Testis (tissue), 3 donors: ENCODE data around the gene PVALEF. TPM values are rescaled to one million over a fixed set of nuclear protein-coding genes. Genes with fewer than 3 reads are reported as not detected.

ENCODE experiments used
- DNase-seq: peaks from one replicate; pipeline ENCODE4 v3.0.0-alpha.2; 2019
- H3K27ac ChIP-seq, 2 donors: fragments of 200-600 bp; sonication (generic); one replicate each; pipeline ENCODE4 v1.5.1; 2019
- H3K27me3 ChIP-seq: fragments of 200-600 bp; sonication (generic); one replicate; pipeline ENCODE4 v1.5.1; 2019
- H3K36me3 ChIP-seq: fragments of 200-600 bp; sonication (generic); one replicate; pipeline ENCODE4 v1.5.1; 2017; ENCODE audit warnings: low read depth; ENCODE audit errors: missing control alignments
- H3K4me1 ChIP-seq: fragments of 200-600 bp; sonication (generic); one replicate; pipeline ENCODE4 v1.5.1; 2019
- H3K4me3 ChIP-seq, 2 donors: fragments of 200-600 bp; sonication (generic); one replicate each; pipeline ENCODE4 v1.5.1; 2017 to 2019
- H3K9me3 ChIP-seq: fragments of 200-600 bp; sonication (generic); one replicate; pipeline ENCODE4 v1.5.1; 2017
- POLR2A ChIP-seq: fragments of 450-650 bp; IDR thresholded peaks from one replicate; pipeline ENCODE4 v1.6.1; 2017; ENCODE audit warnings: antibody characterized with exemption, mild to moderate bottlenecking, moderate library complexity
- WGBS, 2 donors: methylation state at CpG; one replicate each; pipeline ENCODE4 v1.1.5; 2018; 5-methylcytosine and 5-hydroxymethylcytosine counted together
- intact Hi-C: fragments of 100-400 bp; cut with DNase I; formaldehyde crosslinking; loops from one replicate; pipeline ENCODE4 v1.15.1; 2023; ENCODE audit warnings: low total_unique reads
- polyA plus RNA-seq: library from polyadenylated mRNA; stranded (reverse); fragments of 350-450 nt; fragmentation: Illumina TruSeq; extraction: RNeasy Lipid Tissue Mini Kit (QIAGEN cat#74804); gene quantifications from one replicate; pipeline ENCODE4 v1.2.3, GENCODE V29; 2014; ENCODE audit warnings: low read depth, low replicate concordance; ENCODE audit not compliant: insufficient read depth
- total RNA-seq, 2 donors: library from RNA; depleted of rRNA; stranded (reverse); fragments of >200 nt; gene quantifications; one replicate each; pipeline ENCODE4 v1.2.3, GENCODE V29; 2016
- TF ChIP-seq, protein P1 (sequence below), 3 experiments: fragments of 450-650 bp in 2 of 3; fragments of 200-600 bp in 1 of 3; sonication (generic) in 1 of 3; IDR thresholded peaks; one replicate each; pipeline ENCODE4 v1.5.1; 2016 to 2019; ENCODE audit warnings: antibody characterized with exemption in 3 of 3, mild to moderate bottlenecking in 2 of 3, moderate library complexity in 1 of 3

PVALEF gene
- total and polyA plus RNA-seq, 3 donors from 2014 or later, result not detected

DNA sequence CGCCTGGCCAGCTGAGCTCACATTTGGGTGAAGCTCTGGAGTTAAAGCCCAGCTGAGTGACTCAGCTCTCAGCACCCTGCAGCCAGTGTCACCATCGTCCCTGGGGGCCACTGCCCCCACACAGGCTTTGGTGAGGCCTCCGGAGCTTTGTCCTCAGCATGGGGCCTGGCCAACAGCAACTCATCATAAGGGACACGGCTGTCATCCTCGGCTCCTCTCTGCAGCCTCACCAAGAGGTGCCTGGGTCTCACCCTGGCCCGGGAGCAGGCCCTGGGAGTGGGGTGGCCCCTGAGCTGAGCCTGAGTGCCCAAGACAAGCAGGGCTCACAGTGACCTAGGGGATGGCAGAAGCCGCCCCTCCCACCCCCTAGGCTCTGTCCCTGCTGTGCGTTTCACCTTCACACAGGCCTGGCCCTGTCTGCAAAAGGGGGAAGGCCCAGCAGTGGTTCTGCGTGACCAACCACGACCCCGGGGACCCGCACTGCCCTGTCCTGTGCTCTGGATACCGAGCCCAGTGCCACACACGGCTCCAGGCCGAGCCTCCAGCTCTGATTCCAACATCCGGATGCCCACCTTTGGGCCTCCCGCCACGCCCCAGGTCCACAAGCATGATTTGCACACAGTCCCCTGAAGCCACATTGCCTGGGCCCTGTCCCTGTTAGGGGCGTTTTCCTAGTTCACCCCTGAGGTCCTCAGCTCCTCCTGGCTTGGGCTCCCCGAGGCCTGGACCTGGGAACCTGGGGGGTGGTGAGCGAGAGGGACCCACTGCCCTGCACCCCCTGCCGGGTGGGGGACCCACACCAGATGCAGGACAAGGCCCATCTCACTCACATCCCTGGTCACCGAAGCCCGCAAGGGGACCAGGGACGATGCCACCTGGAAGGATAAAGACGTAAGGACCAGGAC, 22.5 kb downstream of the PVALEF start:
- no peak for TF ChIP-seq POLR2A
- TF ChIP-seq, protein P1, sequence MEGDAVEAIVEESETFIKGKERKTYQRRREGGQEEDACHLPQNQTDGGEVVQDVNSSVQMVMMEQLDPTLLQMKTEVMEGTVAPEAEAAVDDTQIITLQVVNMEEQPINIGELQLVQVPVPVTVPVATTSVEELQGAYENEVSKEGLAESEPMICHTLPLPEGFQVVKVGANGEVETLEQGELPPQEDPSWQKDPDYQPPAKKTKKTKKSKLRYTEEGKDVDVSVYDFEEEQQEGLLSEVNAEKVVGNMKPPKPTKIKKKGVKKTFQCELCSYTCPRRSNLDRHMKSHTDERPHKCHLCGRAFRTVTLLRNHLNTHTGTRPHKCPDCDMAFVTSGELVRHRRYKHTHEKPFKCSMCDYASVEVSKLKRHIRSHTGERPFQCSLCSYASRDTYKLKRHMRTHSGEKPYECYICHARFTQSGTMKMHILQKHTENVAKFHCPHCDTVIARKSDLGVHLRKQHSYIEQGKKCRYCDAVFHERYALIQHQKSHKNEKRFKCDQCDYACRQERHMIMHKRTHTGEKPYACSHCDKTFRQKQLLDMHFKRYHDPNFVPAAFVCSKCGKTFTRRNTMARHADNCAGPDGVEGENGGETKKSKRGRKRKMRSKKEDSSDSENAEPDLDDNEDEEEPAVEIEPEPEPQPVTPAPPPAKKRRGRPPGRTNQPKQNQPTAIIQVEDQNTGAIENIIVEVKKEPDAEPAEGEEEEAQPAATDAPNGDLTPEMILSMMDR (IDR thresholded peaks at IDR 0.05), result no peak
- Histone ChIP-seq H3K4me1 (no peaks in the 10 kb centered on the region), H3K9me3 (no peaks in the 10 kb centered on the region), H3K36me3 (no peaks in the 10 kb centered on the region), H3K27ac (no peak overlapping the region), H3K4me3 (no peak overlapping the region), H3K27me3 (no peaks in the 10 kb centered on the region)
- intact Hi-C loops, result no loop called here
- WGBS, 2 donors, result 91 to 93% methylated on average over 8 to 26 of the region's 26 CpGs
- no peak for DNase-seq

DNA sequence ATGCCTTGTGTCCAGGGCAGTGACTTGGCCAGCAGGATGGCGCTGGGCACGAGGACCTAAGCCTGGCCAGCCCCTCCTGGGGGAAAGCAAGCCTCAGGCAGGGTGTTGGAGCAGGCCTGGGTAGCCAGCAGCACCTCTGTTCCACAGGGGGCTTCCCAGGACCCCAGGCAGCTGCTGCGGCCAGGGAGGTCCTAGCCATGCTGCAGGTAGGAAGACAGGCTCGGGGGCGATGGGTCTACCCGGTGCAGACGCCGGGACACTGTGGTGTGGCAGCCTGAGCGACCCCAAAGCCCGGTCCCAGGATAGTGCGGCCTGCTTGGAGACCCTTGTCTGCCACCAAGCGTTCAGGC, 23.2 kb downstream of the PVALEF start:
- 94% methylated on average over 12 of the region's 12 CpGs; no CpG with 5 or more reads in 1 of the 2 donors for WGBS, 2 donors
- DNase-seq, result no peak

DNA sequence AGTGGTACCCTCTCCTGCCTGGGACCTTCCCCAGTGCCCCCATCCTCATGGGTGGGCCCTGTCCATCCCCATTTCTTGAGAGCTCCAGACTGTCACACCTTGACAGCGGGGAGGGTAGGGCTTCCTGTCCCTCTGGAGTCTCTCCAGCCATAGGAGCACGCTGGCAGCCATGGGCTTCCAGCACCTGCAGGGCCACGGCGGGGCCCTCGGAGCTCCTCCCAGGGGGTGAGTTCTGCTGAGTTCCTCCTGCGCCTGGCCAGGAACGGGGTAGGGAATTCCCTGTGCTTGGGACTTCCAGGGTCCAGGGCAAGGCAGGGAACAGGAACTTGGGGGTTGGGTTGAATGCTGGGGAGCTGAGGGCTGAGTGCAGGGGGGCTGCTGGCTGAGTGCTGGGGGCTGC, 23.7 kb downstream of the PVALEF start:
- Histone ChIP-seq H3K9me3 (no peaks in the 10 kb centered on the region), H3K36me3 (no peaks in the 10 kb centered on the region), H3K4me3 (no peak overlapping the region), H3K27ac (no peak overlapping the region), H3K27me3 (no peaks in the 10 kb centered on the region), H3K4me1 (no peaks in the 10 kb centered on the region)
- no peak for DNase-seq
- 89% methylated on average over 7 of the region's 7 CpGs; no CpG with 5 or more reads in 1 of the 2 donors for WGBS, 2 donors
- intact Hi-C loops, result no loop called here
- TF ChIP-seq, protein P1 (IDR thresholded peaks at IDR 0.05), result no peak
- no peak for TF ChIP-seq POLR2A

More for the DNA sequence above, 23.2 kb downstream of the PVALEF start:
- Histone ChIP-seq H3K36me3 (no peaks in the 10 kb centered on the region), H3K27ac (no peak overlapping the region), H3K9me3 (no peaks in the 10 kb centered on the region), H3K4me1 (no peaks in the 10 kb centered on the region), H3K27me3 (no peaks in the 10 kb centered on the region), H3K4me3 (no peak overlapping the region)
- no peak for TF ChIP-seq POLR2A
- TF ChIP-seq, protein P1 (IDR thresholded peaks at IDR 0.05), result no peak
- intact Hi-C loops, result no loop called here

DNA sequence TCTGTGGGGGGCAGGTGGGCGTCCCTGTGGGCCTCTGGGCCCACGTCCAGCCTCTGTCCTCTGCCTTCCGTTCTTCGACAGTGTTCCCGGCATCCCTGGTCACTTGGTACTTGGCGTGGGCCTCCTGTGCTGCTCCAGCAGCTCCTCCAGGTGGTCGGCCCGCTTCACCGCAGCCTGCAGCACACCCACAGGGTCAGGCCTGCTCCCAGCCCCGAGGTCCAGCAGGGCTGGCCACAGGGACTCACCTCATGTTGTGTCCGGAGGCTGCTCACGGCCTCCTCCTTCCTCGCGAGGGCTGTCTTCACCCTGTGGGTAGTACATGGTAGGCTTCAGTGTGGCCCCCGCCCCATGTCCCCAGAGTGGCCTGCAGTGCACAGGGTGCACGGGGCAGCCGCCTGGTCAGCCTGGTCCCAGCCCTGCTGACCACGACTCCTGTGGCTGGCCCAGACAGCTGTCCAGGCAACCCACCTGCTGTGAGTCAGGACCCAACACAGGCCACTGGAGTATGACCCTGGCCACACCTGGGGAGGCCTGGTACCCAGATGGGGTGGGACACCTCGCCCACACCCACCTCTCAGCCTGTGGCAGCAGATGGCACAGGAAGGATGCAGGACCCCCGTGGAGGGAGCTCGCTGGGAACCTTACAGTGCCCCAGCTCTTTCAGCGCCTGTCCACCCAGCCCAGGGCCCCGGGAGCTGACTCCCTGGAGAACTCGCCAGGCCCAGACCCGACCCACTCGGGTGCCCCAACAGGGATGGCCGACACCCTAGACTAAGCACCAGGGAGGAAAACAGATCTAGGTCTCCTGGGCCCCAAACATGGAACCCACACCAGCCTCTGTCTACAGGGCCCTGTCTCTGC, 24.6 kb downstream of the PVALEF start:
- Histone ChIP-seq H3K27me3 (no peaks in the 10 kb centered on the region), H3K27ac (no peak overlapping the region), H3K4me1 (no peaks in the 10 kb centered on the region), H3K4me3 (no peak overlapping the region), H3K36me3 (no peaks in the 10 kb centered on the region), H3K9me3 (no peaks in the 10 kb centered on the region)
- intact Hi-C loops, result no loop called here
- TF ChIP-seq POLR2A, result no peak
- TF ChIP-seq, protein P1 (IDR thresholded peaks at IDR 0.05), result no peak
- DNase-seq, result peak; percentile 34
- 63 to 83% methylated on average over 9 to 23 of the region's 27 CpGs for whole genome bisulfite sequencing, 2 donors
